Measurements from ENCODE around the gene WWOX.

WWOX gene

GRCh38 chr16:78727536-78727935 lies 628.1 kb downstream of the WWOX start:
- no peak for ATAC-seq (ENCODE audit: low read depth)
- Mint-ChIP-seq H3K4me3 (no peak overlapping the region), H3K4me1 (peaks cover 25% of the 10 kb centered on the region)

DNA sequence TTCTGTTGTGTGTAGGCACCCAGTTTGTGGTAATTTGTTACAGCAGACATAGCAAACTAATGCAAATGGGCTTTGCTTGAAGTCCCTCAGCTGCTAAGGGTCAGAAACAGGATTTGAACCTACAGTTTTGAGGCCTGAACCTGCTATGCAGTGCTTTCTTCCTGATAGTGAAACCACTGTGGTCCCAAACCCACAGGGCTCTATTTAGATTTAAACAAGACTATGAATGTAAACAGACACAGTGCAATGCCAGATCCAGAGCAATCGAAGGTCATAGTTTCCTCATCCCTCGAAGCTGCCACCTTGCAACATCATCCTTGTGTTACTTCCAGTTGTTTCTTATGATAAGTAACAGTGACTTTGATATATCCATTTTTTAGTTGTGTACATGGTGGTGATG lies 630.2 kb downstream of the WWOX start:
- Mint-ChIP-seq H3K4me3 (no peak overlapping the region), H3K9me3 (peaks cover 5% of the 10 kb centered on the region), H3K27me3 (peaks cover 4% of the 10 kb centered on the region), H3K36me3 (peaks cover 6% of the 10 kb centered on the region), H3K4me1 (peaks cover 25% of the 10 kb centered on the region), H3K27ac (no peak overlapping the region)
- no peak for DNase-seq (ENCODE audit: low spot score in 2 of 2)
- ATAC-seq (ENCODE audit: low read depth), result no peak

More at GRCh38 chr16:78727536-78727935, 628.1 kb downstream of the WWOX start:
- Mint-ChIP-seq H3K36me3 (peaks cover 6% of the 10 kb centered on the region), H3K9me3 (peaks cover 5% of the 10 kb centered on the region), H3K27me3 (peaks cover 4% of the 10 kb centered on the region), H3K27ac (no peak overlapping the region)
- no peak for DNase-seq (ENCODE audit: low spot score in 2 of 2)

GRCh38 chr16:78731785-78732184 lies 632.3 kb downstream of the WWOX start:
- H3K36me3 Mint-ChIP-seq, result no peaks in the 10 kb centered on the region
- peaks cover 2% of the 10 kb centered on the region for H3K27me3 Mint-ChIP-seq
- DNase-seq (ENCODE audit: low spot score in 2 of 2), result no peak
- no peak for ATAC-seq (ENCODE audit: low read depth)
- no peak overlapping the region for H3K27ac Mint-ChIP-seq
- H3K4me3 Mint-ChIP-seq, result no peak overlapping the region
- H3K4me1 Mint-ChIP-seq, result peaks cover 14% of the 10 kb centered on the region
- no peaks in the 10 kb centered on the region for H3K9me3 Mint-ChIP-seq

- Mint-ChIP-seq H3K36me3 (no peaks in the 10 kb centered on the region), H3K9me3 (no peaks in the 10 kb centered on the region), H3K4me1 (peaks cover 10% of the 10 kb centered on the region), H3K4me3 (no peak overlapping the region), H3K27me3 (no peaks in the 10 kb centered on the region), H3K27ac (no peak overlapping the region)
- no peak for DNase-seq (ENCODE audit: low spot score in 2 of 2)
- ATAC-seq (ENCODE audit: low read depth), result no peak
These were observed 633.2 kb downstream of the WWOX start for GRCh38 chr16:78732696-78733095.

- Mint-ChIP-seq H3K9me3 (no peaks in the 10 kb centered on the region), H3K36me3 (no peaks in the 10 kb centered on the region), H3K27ac (no peak overlapping the region), H3K27me3 (no peaks in the 10 kb centered on the region), H3K4me3 (no peak overlapping the region), H3K4me1 (no peaks in the 10 kb centered on the region)
- ATAC-seq (ENCODE audit: low read depth), result no peak
- no peak for DNase-seq (ENCODE audit: low spot score in 2 of 2)
These were observed 635.9 kb downstream of the WWOX start for GRCh38 chr16:78735337-78735736.

DNA sequence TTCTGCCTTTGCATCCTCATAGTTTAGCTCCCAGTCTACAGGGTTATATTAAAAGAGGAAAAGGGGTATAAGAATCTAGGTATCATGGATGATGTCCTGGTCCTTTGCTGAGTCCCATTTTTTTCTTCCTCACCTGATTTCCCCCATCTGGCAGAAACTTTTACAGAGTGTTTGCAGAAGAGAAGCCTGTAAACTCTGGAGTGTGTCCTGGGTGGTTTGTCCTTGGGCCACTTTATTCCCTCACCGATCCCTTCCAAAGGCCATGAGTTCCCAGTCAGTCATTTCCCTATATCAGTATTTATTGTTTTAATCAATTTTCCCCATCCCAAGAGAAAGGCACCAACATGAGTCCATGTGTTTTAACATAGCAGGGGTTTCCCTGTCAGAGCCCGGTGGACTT lies 638.2 kb downstream of the WWOX start:
- Mint-ChIP-seq H3K4me1 (peaks cover 8% of the 10 kb centered on the region), H3K9me3 (no peaks in the 10 kb centered on the region), H3K27ac (no peak overlapping the region), H3K36me3 (no peaks in the 10 kb centered on the region), H3K4me3 (no peak overlapping the region), H3K27me3 (no peaks in the 10 kb centered on the region)
- ATAC-seq (ENCODE audit: low read depth) (no peak), DNase-seq (ENCODE audit: low spot score in 2 of 2) (no peak)

DNA sequence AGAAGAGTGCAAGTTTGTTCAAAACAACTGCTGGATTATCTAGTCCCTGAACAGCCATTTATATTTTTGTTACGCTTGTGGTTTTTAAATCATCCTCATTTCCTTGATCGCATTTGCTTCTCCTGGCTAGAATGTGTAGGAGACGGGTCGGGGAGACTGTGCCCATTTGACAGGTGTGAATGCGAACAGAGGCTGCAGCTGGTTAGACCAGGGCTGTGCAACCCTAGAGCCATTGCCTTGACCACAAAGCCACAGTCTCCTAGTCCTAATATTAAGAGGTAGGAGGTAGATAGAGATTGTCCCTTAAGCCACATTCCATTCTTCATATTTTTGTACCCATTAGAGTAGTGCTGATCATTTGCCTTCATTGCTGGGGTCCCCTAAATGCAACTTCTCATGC lies 639.1 kb downstream of the WWOX start:
- Mint-ChIP-seq H3K9me3 (no peaks in the 10 kb centered on the region), H3K4me3 (no peak overlapping the region), H3K4me1 (peaks cover 18% of the 10 kb centered on the region), H3K36me3 (no peaks in the 10 kb centered on the region), H3K27me3 (no peaks in the 10 kb centered on the region), H3K27ac (no peak overlapping the region)
- no peak for DNase-seq (ENCODE audit: low spot score in 2 of 2)
- ATAC-seq (ENCODE audit: low read depth), result no peak

- H3K4me1 Mint-ChIP-seq, result peaks cover 25% of the 10 kb centered on the region
- no peaks in the 10 kb centered on the region for H3K36me3 Mint-ChIP-seq
- no peak overlapping the region for H3K4me3 Mint-ChIP-seq
- DNase-seq (ENCODE audit: low spot score in 2 of 2) (no peak), ATAC-seq (ENCODE audit: low read depth) (no peak)
- peaks cover 1% of the 10 kb centered on the region for H3K9me3 Mint-ChIP-seq
- H3K27ac Mint-ChIP-seq, result no peak overlapping the region
- no peaks in the 10 kb centered on the region for H3K27me3 Mint-ChIP-seq
These were observed 640.8 kb downstream of the WWOX start for GRCh38 chr16:78740269-78740668.

- DNase-seq (ENCODE audit: low spot score in 2 of 2) (peak; percentile 43 to 54), ATAC-seq (ENCODE audit: low read depth) (peak; percentile 93)
- Mint-ChIP-seq H3K9me3 (peaks cover 5% of the 10 kb centered on the region), H3K4me1 (peaks cover 27% of the 10 kb centered on the region), H3K36me3 (no peaks in the 10 kb centered on the region), H3K4me3 (peak overlapping the region; percentile 85), H3K27ac (peak overlapping the region; percentile 99), H3K27me3 (no peaks in the 10 kb centered on the region)
These were observed 643.2 kb downstream of the WWOX start for GRCh38 chr16:78742501-78743283.

DNA sequence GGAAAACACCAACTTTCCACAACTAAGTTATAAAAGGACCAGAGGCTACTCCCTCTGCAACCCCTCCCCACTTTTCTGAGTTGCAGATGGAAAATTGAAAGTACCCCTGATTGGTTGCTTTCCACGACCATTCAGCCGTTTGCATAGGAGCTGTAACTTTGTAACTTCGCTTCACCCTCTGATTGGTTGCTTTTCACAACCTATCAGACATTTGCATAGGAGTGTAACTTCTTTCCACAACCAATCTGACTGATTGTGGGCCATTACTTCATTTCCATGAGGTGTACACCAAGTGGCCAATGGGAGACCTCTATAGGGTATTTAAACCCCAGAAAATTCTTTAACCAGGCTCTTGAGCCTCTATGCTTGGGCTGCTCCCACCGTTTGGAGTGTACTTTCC lies 644.1 kb downstream of the WWOX start:
- DNase-seq (ENCODE audit: low spot score in 2 of 2) (no peak), ATAC-seq (ENCODE audit: low read depth) (no peak)
- no peaks in the 10 kb centered on the region for H3K36me3 Mint-ChIP-seq
- peaks cover 6% of the 10 kb centered on the region for H3K9me3 Mint-ChIP-seq
- H3K27ac Mint-ChIP-seq, result peak overlapping the region; percentile 99
- no peak overlapping the region for H3K4me3 Mint-ChIP-seq
- H3K4me1 Mint-ChIP-seq, result peaks cover 34% of the 10 kb centered on the region
- H3K27me3 Mint-ChIP-seq, result no peaks in the 10 kb centered on the region

GRCh38 chr16:78744099-78744498 lies 644.6 kb downstream of the WWOX start:
- Mint-ChIP-seq H3K36me3 (no peaks in the 10 kb centered on the region), H3K27me3 (no peaks in the 10 kb centered on the region)
- ATAC-seq (ENCODE audit: low read depth), result no peak

DNA sequence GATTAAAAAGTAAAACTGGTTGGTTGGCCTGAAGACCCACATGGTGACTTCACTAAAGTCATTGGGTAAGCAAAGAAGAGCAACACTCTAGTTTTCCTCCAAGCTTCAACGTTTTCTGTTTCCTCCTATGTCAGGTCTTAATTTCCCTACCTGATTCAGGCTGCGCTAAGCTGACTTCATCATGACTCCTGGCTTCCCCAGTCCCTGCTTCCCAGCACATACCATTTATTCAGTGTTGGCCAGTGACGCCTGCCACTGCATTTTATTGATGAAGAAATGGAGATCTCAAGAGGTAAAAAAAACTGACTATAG lies 645.3 kb downstream of the WWOX start:
- no peaks in the 10 kb centered on the region for H3K27me3 Mint-ChIP-seq
- no peak for DNase-seq (ENCODE audit: low spot score in 2 of 2)
- no peak overlapping the region for H3K4me3 Mint-ChIP-seq
- ATAC-seq (ENCODE audit: low read depth), result no peak
- no peaks in the 10 kb centered on the region for H3K36me3 Mint-ChIP-seq
- H3K27ac Mint-ChIP-seq, result peak overlapping the region; percentile 67
- H3K4me1 Mint-ChIP-seq, result peaks cover 44% of the 10 kb centered on the region
- H3K9me3 Mint-ChIP-seq, result peaks cover 6% of the 10 kb centered on the region

More at GRCh38 chr16:78744099-78744498, 644.6 kb downstream of the WWOX start:
- H3K9me3 Mint-ChIP-seq, result peaks cover 6% of the 10 kb centered on the region
- peak overlapping the region; percentile 99 for H3K27ac Mint-ChIP-seq
- H3K4me3 Mint-ChIP-seq, result no peak overlapping the region
- no peak for DNase-seq (ENCODE audit: low spot score in 2 of 2)
- H3K4me1 Mint-ChIP-seq, result peaks cover 39% of the 10 kb centered on the region

DNA sequence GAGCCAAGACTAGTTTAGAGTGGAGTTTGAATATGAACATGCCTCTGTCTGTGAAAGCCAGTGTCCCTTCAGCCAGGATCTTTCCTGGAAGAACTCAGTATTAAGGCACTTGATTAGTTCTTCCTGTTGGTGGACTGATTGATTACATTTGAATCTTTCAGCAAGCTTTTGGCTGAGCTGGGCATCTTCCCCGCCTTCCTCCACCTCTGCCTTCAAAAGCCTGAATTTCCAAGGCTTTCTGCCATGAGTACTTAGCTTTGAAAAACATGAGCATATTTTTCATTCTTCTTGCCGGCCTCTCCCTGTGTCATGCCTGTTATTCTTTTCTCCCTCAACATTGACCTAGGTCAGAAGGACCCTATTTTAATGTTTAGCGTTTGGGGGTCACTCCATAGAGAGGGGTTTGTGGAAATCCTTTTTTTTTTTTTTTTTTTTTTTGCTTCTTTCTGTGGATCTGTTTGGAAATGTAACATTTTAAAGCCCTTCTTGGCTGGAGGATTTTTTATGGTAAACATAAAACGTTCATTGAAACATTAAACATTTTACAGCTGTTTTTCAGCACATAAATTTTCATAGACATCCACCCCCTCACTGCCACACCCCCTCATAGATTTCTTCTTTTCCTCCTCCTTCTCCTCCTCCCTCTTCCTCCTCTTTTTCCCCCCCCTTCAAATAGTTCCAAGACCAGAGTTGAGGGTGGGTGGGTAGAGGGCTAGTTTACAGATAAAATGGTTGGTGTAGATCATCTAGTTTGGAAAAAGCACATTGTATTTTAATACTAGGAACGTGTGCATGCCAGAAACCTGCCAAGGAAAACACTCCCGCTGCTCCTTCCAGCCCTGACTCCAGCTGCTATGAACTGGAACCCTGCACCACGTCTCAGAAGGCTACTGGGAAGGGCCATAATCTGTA lies 645.9 kb downstream of the WWOX start:
- Mint-ChIP-seq H3K9me3 (peaks cover 6% of the 10 kb centered on the region), H3K4me1 (peaks cover 46% of the 10 kb centered on the region), H3K4me3 (no peak overlapping the region), H3K27ac (peak overlapping the region; percentile 67), H3K36me3 (no peaks in the 10 kb centered on the region), H3K27me3 (no peaks in the 10 kb centered on the region)
- ATAC-seq (ENCODE audit: low read depth) (no peak), DNase-seq (ENCODE audit: low spot score in 2 of 2) (no peak)

DNA sequence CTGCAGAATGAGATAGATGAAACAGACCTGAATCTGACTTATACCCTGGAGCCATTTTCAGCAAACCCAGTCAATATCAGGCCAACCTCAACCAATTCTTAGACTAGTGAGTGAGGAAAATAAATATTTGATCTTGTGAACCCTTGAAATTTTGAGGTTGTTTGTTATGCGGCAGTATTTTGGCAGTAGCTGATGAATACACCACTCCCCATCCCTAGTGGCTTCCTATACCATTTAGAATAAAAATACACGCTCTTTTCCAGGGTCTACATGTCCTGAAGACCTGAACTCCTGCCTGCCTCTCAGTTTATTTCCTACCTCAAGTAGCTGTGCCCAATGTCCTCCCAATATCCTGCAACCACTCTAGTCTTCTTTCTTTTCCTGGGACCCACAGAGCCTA lies 647.3 kb downstream of the WWOX start:
- no peak for DNase-seq (ENCODE audit: low spot score in 2 of 2)
- ATAC-seq (ENCODE audit: low read depth), result no peak
- Mint-ChIP-seq H3K27ac (no peak overlapping the region), H3K4me3 (no peak overlapping the region), H3K36me3 (no peaks in the 10 kb centered on the region), H3K27me3 (no peaks in the 10 kb centered on the region), H3K9me3 (peaks cover 6% of the 10 kb centered on the region), H3K4me1 (peaks cover 54% of the 10 kb centered on the region)
